ENCODE measurements around the gene ZCCHC10.
"Not testable (repeated sequence)": the region's sequence is repeated elsewhere in the genome, so short reads cannot be mapped to it uniquely, and the experiment has no call there.

Gene ZCCHC10

GRCh38 chr5:133051542-133052316 is 25.4 kb upstream of the ZCCHC10 start, which contains the start of gene HSPA4:
Gene HSPA4, plus strand, starts transcription at chr5:133052013. Its CDS starts 238 bp downstream, at chr5:133052251.
- no peaks in the 10 kb centered on the region for H3K36me3 ChIP-seq (ENCODE audit: insufficient read depth, low read length)
- H3K9ac ChIP-seq (ENCODE audit: low read depth, low read length) = peak within 1 kb of the TSS; percentile 95
- no peaks in the 10 kb centered on the region for H3K9me3 ChIP-seq (ENCODE audit: control insufficient read depth, insufficient read depth, low read length)
- peaks cover 18% of the 10 kb centered on the region; the same call in 1 of the 2 replicates for H3K4me1 ChIP-seq (ENCODE audit: insufficient read depth, low read length)

GRCh38 chr5:133051061-133051541 is 24.8 kb upstream of the ZCCHC10 start:
- Histone ChIP-seq H3K36me3 (ENCODE audit: insufficient read depth, low read length) (no peaks in the 10 kb centered on the region), H3K9me3 (ENCODE audit: control insufficient read depth, insufficient read depth, low read length) (no peaks in the 10 kb centered on the region), H3K9ac (ENCODE audit: low read depth, low read length) (peak overlapping the region; percentile 95), H3K4me1 (ENCODE audit: insufficient read depth, low read length) (peaks cover 18% of the 10 kb centered on the region; the same call in 1 of the 2 replicates)

- peaks cover 18% of the 10 kb centered on the region; the same call in 1 of the 2 replicates for H3K4me1 ChIP-seq (ENCODE audit: insufficient read depth, low read length)
- H3K9me3 ChIP-seq (ENCODE audit: control insufficient read depth, insufficient read depth, low read length) = no peaks in the 10 kb centered on the region
- H3K36me3 ChIP-seq (ENCODE audit: insufficient read depth, low read length) = no peaks in the 10 kb centered on the region
- H3K9ac ChIP-seq (ENCODE audit: low read depth, low read length) = peak overlapping the region; percentile 95
These were observed 24.2 kb upstream of the ZCCHC10 start for GRCh38 chr5:133050521-133050920.

- Histone ChIP-seq H3K36me3 (ENCODE audit: insufficient read depth, low read length) (no peaks in the 10 kb centered on the region), H3K4me1 (ENCODE audit: insufficient read depth, low read length) (peaks cover 17% of the 10 kb centered on the region; the same call in 1 of the 2 replicates), H3K9ac (ENCODE audit: low read depth, low read length) (no peak overlapping the region), H3K9me3 (ENCODE audit: control insufficient read depth, insufficient read depth, low read length) (no peaks in the 10 kb centered on the region)
These were observed 23.3 kb upstream of the ZCCHC10 start for GRCh38 chr5:133049726-133050048.

- no peak overlapping the region for H3K9ac ChIP-seq (ENCODE audit: low read depth, low read length)
These were observed 22.8 kb upstream of the ZCCHC10 start for GRCh38 chr5:133048993-133049725.

GRCh38 chr5:133047404-133047803 is 21.1 kb upstream of the ZCCHC10 start:
- Histone ChIP-seq H3K9ac (ENCODE audit: low read depth, low read length) (no peak overlapping the region), H3K9me3 (ENCODE audit: control insufficient read depth, insufficient read depth, low read length) (no peaks in the 10 kb centered on the region), H3K4me1 (ENCODE audit: insufficient read depth, low read length) (peaks cover 12% of the 10 kb centered on the region; the same call in 1 of the 2 replicates), H3K36me3 (ENCODE audit: insufficient read depth, low read length) (no peaks in the 10 kb centered on the region)

More at GRCh38 chr5:133048993-133049725, 22.8 kb upstream of the ZCCHC10 start:
- Histone ChIP-seq H3K36me3 (ENCODE audit: insufficient read depth, low read length) (no peaks in the 10 kb centered on the region), H3K9me3 (ENCODE audit: control insufficient read depth, insufficient read depth, low read length) (no peaks in the 10 kb centered on the region), H3K4me1 (ENCODE audit: insufficient read depth, low read length) (peaks cover 12% of the 10 kb centered on the region; the same call in 1 of the 2 replicates)

GRCh38 chr5:133046560-133046959 is 20.2 kb upstream of the ZCCHC10 start:
- peaks cover 13% of the 10 kb centered on the region; the same call in 1 of the 2 replicates for H3K4me1 ChIP-seq (ENCODE audit: insufficient read depth, low read length)
- H3K9me3 ChIP-seq (ENCODE audit: control insufficient read depth, insufficient read depth, low read length); H3K36me3 ChIP-seq (ENCODE audit: insufficient read depth, low read length): not testable (repeated sequence)

GRCh38 chr5:133041910-133042309 is 15.6 kb upstream of the ZCCHC10 start:
- Histone ChIP-seq H3K9ac (ENCODE audit: low read depth, low read length) (no peak overlapping the region), H3K9me3 (ENCODE audit: control insufficient read depth, insufficient read depth, low read length) (no peaks in the 10 kb centered on the region), H3K36me3 (ENCODE audit: insufficient read depth, low read length) (no peaks in the 10 kb centered on the region), H3K4me1 (ENCODE audit: insufficient read depth, low read length) (peaks cover 6% of the 10 kb centered on the region)

More at GRCh38 chr5:133046560-133046959, 20.2 kb upstream of the ZCCHC10 start:
- H3K9ac ChIP-seq (ENCODE audit: low read depth, low read length) = not testable (repeated sequence)

GRCh38 chr5:133041157-133041784 is 14.9 kb upstream of the ZCCHC10 start:
- H3K4me1 ChIP-seq (ENCODE audit: insufficient read depth, low read length) = peaks cover 6% of the 10 kb centered on the region
- no peaks in the 10 kb centered on the region for H3K36me3 ChIP-seq (ENCODE audit: insufficient read depth, low read length)
- no peaks in the 10 kb centered on the region for H3K9me3 ChIP-seq (ENCODE audit: control insufficient read depth, insufficient read depth, low read length)
- no peak overlapping the region; the same call in 1 of the 2 replicates for H3K9ac ChIP-seq (ENCODE audit: low read depth, low read length)

GRCh38 chr5:133036677-133037076 is 10.3 kb upstream of the ZCCHC10 start:
- not testable (repeated sequence) for H3K9ac ChIP-seq (ENCODE audit: low read depth, low read length); H3K36me3 ChIP-seq (ENCODE audit: insufficient read depth, low read length); H3K4me1 ChIP-seq (ENCODE audit: insufficient read depth, low read length); H3K9me3 ChIP-seq (ENCODE audit: control insufficient read depth, insufficient read depth, low read length)

- Histone ChIP-seq H3K4me1 (ENCODE audit: insufficient read depth, low read length) (no peaks in the 10 kb centered on the region), H3K9me3 (ENCODE audit: control insufficient read depth, insufficient read depth, low read length) (no peaks in the 10 kb centered on the region), H3K9ac (ENCODE audit: low read depth, low read length) (no peak overlapping the region), H3K36me3 (ENCODE audit: insufficient read depth, low read length) (no peaks in the 10 kb centered on the region)
These were observed 8.9 kb upstream of the ZCCHC10 start for GRCh38 chr5:133035224-133035623.

GRCh38 chr5:133034064-133034463 is 7.7 kb upstream of the ZCCHC10 start:
- H3K36me3 ChIP-seq (ENCODE audit: insufficient read depth, low read length) = no peaks in the 10 kb centered on the region
- H3K9ac ChIP-seq (ENCODE audit: low read depth, low read length) = no peak overlapping the region
- H3K4me1 ChIP-seq (ENCODE audit: insufficient read depth, low read length) = no peaks in the 10 kb centered on the region

GRCh38 chr5:133032852-133033742 is 6.7 kb upstream of the ZCCHC10 start:
- Histone ChIP-seq H3K9me3 (ENCODE audit: control insufficient read depth, insufficient read depth, low read length) (no peaks in the 10 kb centered on the region), H3K4me1 (ENCODE audit: insufficient read depth, low read length) (no peaks in the 10 kb centered on the region), H3K36me3 (ENCODE audit: insufficient read depth, low read length) (no peaks in the 10 kb centered on the region), H3K9ac (ENCODE audit: low read depth, low read length) (no peak overlapping the region)

More at GRCh38 chr5:133034064-133034463, 7.7 kb upstream of the ZCCHC10 start:
- H3K9me3 ChIP-seq (ENCODE audit: control insufficient read depth, insufficient read depth, low read length) = no peaks in the 10 kb centered on the region

Data from ES-I3 (cell line).